Neural cell (in vitro differentiated cells): Measurements from ENCODE around the gene FANCG.

Source experiments
- EP300 ChIP-seq: fragments of 450-650 bp; conservative IDR thresholded peaks from 2 replicates; pipeline ENCODE4 v1.6.1; 2014; ENCODE audit warnings: antibody characterized with exemption, mild to moderate bottlenecking, moderate library complexity; ENCODE audit not compliant: poor library complexity, severe bottlenecking
- EZH2 ChIP-seq: fragments of 200-600, 300-800 bp; shearing (Covaris generic), sonication (generic); IDR thresholded peaks from 2 replicates; pipeline ENCODE4 v1.6.1; 2014; ENCODE audit warnings: antibody characterized with exemption, low read length, borderline replicate concordance, mild to moderate bottlenecking; ENCODE audit not compliant: insufficient read depth, poor library complexity, severe bottlenecking
- POLR2AphosphoS5 ChIP-seq: IDR thresholded peaks from 2 replicates; pipeline ENCODE4 v1.6.1; 2012
- SMC3 ChIP-seq: fragments of 450-650 bp; conservative IDR thresholded peaks from 2 replicates; pipeline ENCODE4 v1.6.1; 2014; ENCODE audit warnings: antibody characterized with exemption, mild to moderate bottlenecking, moderate library complexity; ENCODE audit not compliant: poor library complexity
- TAF1 ChIP-seq: IDR thresholded peaks from 2 replicates; pipeline ENCODE4 v1.6.1; 2012; ENCODE audit warnings: low read depth
- TF ChIP-seq, protein P1 (sequence below): fragments of 450-650 bp; IDR thresholded peaks from 2 replicates; pipeline ENCODE4 v1.5.1; 2014; ENCODE audit warnings: antibody characterized with exemption, mild to moderate bottlenecking, moderate library complexity; ENCODE audit not compliant: poor library complexity, severe bottlenecking

DNA sequence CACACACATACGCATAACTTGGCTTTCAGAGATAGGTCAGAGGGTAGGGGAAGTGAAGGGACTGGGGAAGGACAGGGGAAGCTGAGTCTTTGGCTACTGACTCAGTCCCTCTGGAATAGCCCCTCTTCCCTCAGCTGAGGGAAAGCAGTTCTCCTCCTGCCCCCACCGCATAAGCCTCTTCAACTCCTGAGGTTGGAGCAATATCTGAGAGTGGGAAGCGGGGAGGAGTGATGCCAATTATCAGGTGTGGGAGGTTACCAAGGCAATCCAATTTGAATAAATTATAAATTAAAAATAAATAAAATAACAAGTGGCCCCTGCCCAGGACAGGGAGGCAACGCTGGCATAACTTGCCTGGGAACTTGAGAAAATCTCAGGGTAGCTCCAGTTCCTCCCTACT is 24.8 kb upstream of the FANCG start:
- TF ChIP-seq EP300 = no peak
- TF ChIP-seq, protein P1, sequence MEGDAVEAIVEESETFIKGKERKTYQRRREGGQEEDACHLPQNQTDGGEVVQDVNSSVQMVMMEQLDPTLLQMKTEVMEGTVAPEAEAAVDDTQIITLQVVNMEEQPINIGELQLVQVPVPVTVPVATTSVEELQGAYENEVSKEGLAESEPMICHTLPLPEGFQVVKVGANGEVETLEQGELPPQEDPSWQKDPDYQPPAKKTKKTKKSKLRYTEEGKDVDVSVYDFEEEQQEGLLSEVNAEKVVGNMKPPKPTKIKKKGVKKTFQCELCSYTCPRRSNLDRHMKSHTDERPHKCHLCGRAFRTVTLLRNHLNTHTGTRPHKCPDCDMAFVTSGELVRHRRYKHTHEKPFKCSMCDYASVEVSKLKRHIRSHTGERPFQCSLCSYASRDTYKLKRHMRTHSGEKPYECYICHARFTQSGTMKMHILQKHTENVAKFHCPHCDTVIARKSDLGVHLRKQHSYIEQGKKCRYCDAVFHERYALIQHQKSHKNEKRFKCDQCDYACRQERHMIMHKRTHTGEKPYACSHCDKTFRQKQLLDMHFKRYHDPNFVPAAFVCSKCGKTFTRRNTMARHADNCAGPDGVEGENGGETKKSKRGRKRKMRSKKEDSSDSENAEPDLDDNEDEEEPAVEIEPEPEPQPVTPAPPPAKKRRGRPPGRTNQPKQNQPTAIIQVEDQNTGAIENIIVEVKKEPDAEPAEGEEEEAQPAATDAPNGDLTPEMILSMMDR = no peak
- TF ChIP-seq SMC3 = no peak
- no peak for TF ChIP-seq EZH2
- TF ChIP-seq TAF1 = no peak
- no peak for TF ChIP-seq POLR2AphosphoS5
